ENCODE data around the gene CLIC4. TPM values are rescaled to one million over a fixed set of nuclear protein-coding genes. Genes with fewer than 3 reads are reported as not detected.

CLIC4 gene
- total and polyA plus RNA-seq, 9 of the 15 experiments (the other 6 are each of a cell fraction or from before 2014, with no cell fraction given), result 16.0 to 67.5 (median 38.4) TPM

- no peak for TF ChIP-seq BCLAF1 (IDR thresholded peaks at IDR 0.05; ENCODE audit: borderline replicate concordance in 1 of 2, control insufficient read depth in 1 of 2, low read depth in 2 of 2, low read length in 1 of 2)
- TF ChIP-seq ZNF551 (CRISPR knock-in tag; IDR thresholded peaks at IDR 0.05), result no peak
- TF ChIP-seq MLX (CRISPR knock-in tag; conservative IDR thresholded peaks at IDR 0.05), result no peak
- TF ChIP-seq VEZF1 (CRISPR knock-in tag; IDR thresholded peaks at IDR 0.05), result no peak; the same call in 1 of the 2 replicates
- no peak for TF ChIP-seq NR4A1 (CRISPR knock-in tag; IDR thresholded peaks at IDR 0.05)
- 0 out of 2 replicates have a peak, but pooled peaks have one; percentile 25 for TF ChIP-seq NR4A1 (tag; IDR thresholded peaks at IDR 0.05)
- no peak for TF ChIP-seq ZNF311 (CRISPR knock-in tag; IDR thresholded peaks at IDR 0.05)
- peak; percentile 45 for TF ChIP-seq ARID1B (IDR thresholded peaks at IDR 0.05)
- no peak for TF ChIP-seq KLF1 (tag; IDR thresholded peaks at IDR 0.05)
- TF ChIP-seq CCNT2 (IDR thresholded peaks at IDR 0.05; ENCODE audit: borderline replicate concordance, extremely low read depth, insufficient read length, low read depth, low read length), result no peak
- TF ChIP-seq SOX6 (IDR thresholded peaks at IDR 0.05), result no peak
- TF ChIP-seq TCF3 (CRISPR knock-in tag; IDR thresholded peaks at IDR 0.05), result peak; percentile 26; the same call in 1 of the 2 replicates
- peak; percentile 96 for TF ChIP-seq ZKSCAN1 (IDR thresholded peaks at IDR 0.05; ENCODE audit: low read depth, low read length)
- TF ChIP-seq SAFB (IDR thresholded peaks at IDR 0.05; ENCODE audit: borderline replicate concordance, low read depth, low read length), result no peak
- no peak for TF ChIP-seq EHMT2 (IDR thresholded peaks at IDR 0.05)
- TF ChIP-seq MAFG (tag; conservative IDR thresholded peaks at IDR 0.05), result no peak
- TF ChIP-seq STAT6 (CRISPR knock-in tag; IDR thresholded peaks at IDR 0.05), result no peak
- no peak for TF ChIP-seq ZNF696 (CRISPR knock-in tag; conservative IDR thresholded peaks at IDR 0.05)
- no peak for TF ChIP-seq MXI1 (IDR thresholded peaks at IDR 0.05; ENCODE audit: low read depth, low read length)
- TF ChIP-seq KAT8 (IDR thresholded peaks at IDR 0.05; ENCODE audit: low read depth), result no peak
Observed at GRCh38 chr1:24735509-24736375, 9.5 kb upstream of the CLIC4 start (continued).

Data from K562 (cell line).